Measurements from ENCODE around the gene TRIM31.

TRIM31 gene

DNA sequence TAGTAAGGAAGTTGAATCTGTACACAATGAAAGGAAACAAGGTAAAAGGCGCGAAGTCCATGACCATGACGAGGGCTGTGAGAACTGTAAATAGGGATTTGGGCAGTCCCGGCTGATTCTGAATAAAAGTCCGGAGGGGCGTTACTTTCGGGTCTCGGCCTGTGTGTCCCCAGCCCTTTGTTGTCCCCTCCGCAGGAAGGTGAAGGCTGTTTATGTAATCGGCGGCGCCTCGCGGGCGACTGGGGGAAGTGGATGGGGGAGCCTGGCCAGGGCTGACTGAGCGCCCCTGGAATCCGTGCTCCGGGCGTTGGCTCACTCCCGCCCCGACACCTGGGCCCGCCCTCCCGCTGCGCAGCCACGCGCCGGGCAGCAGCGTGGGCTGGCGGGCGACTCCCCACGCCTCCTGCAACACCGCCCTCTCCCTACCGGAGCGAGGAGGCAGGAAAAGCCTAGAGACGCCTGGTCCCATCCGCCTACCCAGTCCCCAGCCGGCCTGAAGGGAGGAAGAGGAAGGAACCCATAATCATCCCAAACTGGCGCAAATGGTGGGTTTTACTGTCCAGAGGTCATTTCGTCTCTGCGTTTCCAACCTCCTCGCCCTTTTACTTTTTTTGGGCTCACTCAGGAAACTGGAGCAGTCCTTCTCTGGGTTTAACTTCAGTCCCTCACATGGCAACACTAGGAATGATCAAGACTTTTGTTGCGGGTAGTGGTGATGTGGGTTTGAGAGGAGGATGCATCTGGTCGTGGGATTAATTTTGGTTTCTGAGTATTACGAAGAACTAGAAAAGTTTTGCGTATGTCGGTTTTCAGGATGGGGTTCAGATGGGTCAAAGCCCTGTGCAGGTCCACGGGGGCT, 12.1 kb downstream of the TRIM31 start:
- DNase-seq (ENCODE audit: low read depth in 1 of 2, low spot score in 1 of 2), result peak; percentile 75 to 88
- no peak for TF ChIP-seq JUND (IDR thresholded peaks at IDR 0.05; ENCODE audit: low read depth)
- in situ Hi-C loops (cut with HindIII; ENCODE audit: low pct_unique_long_range_greater_than_20kb, low sequenced_read_pairs), result no loop called here

DNA sequence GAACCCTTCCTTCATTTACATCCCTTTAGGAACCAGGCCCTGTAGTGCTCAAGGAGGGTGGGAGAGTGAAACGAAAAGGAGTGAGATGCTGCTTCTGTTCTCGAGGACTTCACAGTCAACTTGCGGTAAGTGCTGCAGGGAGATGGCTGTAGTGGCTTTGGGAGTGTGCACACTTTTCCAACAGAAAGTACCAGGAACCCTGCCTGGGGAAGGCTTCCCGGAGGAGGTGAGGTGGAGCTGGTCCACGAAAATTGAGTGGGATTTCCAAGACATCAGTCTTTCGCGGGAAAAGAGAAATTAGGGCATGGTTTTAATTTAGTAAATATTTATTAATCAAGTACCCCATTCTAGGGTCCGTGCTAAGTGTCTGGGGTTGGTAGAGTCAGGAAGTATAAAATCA, 12.7 kb downstream of the TRIM31 start:
- in situ Hi-C loops (cut with HindIII; ENCODE audit: low pct_unique_long_range_greater_than_20kb, low sequenced_read_pairs), result no loop called here
- DNase-seq (ENCODE audit: low read depth in 1 of 2, low spot score in 1 of 2), result no peak
- no peak for TF ChIP-seq JUND (IDR thresholded peaks at IDR 0.05; ENCODE audit: low read depth)

DNA sequence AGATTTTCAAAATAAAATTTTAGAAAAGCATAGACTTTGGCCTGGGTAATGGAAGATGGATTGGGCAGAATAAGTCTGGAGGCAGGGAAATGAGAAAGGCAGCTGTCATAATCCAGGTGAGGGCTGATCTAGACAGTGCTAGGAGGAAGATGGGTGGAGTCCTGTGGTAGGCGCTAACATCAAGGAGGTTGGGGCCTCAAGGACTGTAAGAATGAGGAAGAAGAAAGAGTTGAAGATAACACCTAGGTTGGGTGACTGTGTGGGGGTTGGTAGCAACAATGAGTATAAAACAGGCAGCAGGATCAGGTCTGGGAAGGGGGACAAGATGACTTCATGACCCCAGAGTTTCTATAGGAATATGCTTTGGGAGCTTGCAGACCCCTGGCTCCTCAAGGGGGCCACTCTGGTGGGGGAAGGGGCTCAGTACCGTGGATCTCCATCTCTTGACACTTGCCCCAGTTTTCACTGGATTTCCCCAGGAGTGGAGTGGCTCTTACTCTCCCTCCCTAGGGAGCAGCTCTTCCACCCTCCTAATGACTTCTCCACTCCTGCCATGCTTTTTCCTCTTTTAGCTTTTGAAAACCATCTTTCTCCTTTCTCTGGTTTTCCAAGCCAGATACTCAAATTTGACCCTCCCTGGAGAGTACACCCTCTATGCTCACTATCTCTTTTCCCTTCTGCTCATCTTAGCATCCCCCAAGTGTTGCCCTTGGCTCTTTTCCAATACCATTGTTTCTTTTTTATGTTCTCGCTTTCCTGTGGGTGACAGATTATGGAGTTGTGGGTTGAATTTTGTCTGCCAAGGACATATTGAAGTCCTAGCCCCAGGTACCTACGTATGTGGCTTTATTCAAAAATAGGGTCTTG, 14.8 kb downstream of the TRIM31 start:
- TF ChIP-seq JUND (IDR thresholded peaks at IDR 0.05; ENCODE audit: low read depth), result no peak
- DNase-seq (ENCODE audit: low read depth in 1 of 2, low spot score in 1 of 2), result no peak
- in situ Hi-C loops (cut with HindIII; ENCODE audit: low pct_unique_long_range_greater_than_20kb, low sequenced_read_pairs), result no loop called here

DNA sequence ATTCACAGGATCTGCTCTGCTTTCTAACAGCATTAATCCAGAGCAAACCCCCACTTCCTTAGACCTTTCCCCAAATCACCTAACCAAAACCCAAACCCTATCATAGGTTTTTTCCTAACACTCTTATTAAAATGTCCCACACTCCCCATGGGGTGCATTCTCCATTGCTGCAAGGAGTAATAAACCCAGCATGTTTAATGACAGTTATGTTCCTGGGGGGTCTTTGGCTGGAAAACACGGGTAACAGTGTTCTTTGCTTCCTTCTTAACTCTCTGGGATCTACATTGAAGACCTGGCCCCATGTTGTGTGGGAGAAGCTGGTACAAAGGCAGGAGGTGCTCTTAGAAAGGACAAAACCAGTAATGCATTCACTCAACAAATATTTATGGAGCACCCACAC, 16.1 kb downstream of the TRIM31 start:
- in situ Hi-C loops (cut with HindIII; ENCODE audit: low pct_unique_long_range_greater_than_20kb, low sequenced_read_pairs), result no loop called here
- DNase-seq (ENCODE audit: low read depth in 1 of 2, low spot score in 1 of 2), result no peak
- TF ChIP-seq JUND (IDR thresholded peaks at IDR 0.05; ENCODE audit: low read depth), result no peak

DNA sequence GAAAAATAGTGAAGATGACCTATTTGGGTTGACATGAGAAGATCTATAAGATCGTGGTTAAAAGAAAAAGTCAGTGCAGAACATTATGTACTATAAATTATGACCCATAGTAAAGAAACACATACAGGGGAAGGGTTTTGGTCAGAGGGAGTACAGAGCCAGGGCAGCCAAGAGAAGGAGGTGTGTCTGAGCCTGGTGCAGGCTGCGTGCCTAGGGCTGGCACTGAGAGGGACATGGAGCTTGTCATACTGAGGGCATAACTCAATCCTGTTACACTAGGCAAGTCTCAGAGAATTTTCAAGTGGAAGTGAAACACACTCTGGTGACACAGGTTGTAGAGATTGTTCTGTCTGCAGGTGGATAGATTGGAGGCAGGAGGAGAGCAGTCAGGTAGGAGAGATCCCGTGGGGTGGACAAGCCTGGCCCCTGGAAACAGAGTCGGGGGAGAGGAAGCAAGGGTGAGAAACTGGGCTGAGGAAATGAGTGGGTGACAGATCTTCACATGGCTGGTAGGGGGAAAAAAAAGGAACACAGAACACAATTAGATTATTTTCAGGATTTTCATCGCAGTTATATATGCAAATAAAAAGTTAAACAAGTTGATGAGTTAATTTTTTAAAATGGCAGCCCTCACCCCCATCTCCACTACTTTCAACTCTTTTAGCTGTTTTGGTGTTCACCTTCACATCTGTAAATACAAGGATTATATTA, 18.8 kb downstream of the TRIM31 start:
- no peak for DNase-seq (ENCODE audit: low read depth in 1 of 2, low spot score in 1 of 2)
- in situ Hi-C loops (cut with HindIII; ENCODE audit: low pct_unique_long_range_greater_than_20kb, low sequenced_read_pairs), result no loop called here
- no peak for TF ChIP-seq JUND (IDR thresholded peaks at IDR 0.05; ENCODE audit: low read depth)

DNA sequence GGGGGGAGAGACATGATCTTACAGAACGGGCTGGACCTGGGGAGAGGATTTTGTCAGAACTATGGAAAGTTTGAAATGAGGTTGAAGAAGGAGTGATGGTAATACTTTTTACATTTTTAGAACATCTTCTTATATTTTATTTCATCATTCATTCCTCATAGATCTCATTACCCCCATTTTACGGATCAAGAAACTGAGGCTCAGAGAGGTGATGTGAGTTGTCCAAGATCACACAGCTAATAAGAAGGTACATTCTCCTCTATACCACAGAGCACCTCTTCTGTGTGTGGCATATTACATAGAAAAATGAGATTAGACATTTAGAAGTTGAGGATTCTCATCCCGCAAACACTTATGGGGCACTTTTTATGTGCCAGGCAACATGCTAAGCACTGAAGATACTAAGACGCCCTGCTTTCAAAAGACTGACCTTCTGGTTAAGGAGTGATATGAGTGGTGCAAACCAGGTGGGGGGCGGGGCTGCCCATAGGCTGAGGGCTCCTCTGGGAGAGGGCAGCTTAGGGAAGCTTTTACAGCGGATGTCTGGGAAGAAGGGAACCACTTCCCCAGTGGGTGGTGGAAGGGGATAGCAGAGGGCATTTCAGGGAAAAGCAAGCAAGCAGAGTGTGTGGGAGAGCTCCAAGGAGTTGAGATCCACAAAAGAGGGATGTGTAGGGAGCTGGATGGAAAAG, 19.9 kb downstream of the TRIM31 start:
- TF ChIP-seq JUND (IDR thresholded peaks at IDR 0.05; ENCODE audit: low read depth), result no peak
- in situ Hi-C loops (cut with HindIII; ENCODE audit: low pct_unique_long_range_greater_than_20kb, low sequenced_read_pairs), result no loop called here
- DNase-seq (ENCODE audit: low read depth in 1 of 2, low spot score in 1 of 2), result no peak

DNA sequence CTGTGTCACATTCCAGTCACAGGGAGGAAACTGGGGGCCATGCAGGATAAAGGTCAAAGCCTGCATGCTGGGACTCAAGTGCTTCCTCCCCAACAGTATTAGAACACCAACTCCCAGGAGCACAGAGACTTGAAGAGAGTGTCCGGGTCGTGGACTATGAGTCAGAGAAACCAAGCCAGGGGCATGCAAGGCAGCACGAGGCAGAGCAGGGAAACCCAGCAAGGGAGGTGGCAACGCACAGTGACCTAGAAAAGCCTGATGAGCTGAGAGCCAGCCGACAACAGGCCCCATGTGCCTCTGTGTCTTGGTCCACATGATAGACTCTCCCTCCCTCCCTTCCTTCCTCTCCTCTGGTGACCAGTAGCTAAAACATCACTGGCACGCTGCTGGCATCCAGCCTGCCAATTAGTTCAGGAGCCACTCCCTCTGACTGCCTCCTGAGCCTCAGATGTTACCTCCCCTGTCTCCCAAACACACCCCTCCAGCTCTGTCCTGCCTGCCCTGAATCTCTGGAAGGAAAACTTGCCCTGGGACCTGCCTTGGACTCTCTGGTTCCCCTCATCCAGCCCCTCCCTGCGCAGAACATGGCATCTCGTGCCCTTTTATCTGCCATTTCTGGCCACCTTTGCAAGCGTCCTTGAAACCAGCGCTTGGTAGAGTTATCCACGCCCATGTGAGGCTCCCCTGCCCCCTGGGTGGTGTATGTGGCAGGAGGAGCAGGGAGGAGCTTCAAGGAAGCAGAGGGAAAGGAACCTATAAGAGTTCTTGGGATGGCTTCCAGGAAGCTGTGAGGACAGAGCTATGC, 21.1 kb downstream of the TRIM31 start:
- DNase-seq (ENCODE audit: low read depth in 1 of 2, low spot score in 1 of 2), result peak in 1 of 2 experiments; percentile 89
- TF ChIP-seq JUND (IDR thresholded peaks at IDR 0.05; ENCODE audit: low read depth), result no peak
- in situ Hi-C loops (cut with HindIII; ENCODE audit: low pct_unique_long_range_greater_than_20kb, low sequenced_read_pairs), result no loop called here

DNA sequence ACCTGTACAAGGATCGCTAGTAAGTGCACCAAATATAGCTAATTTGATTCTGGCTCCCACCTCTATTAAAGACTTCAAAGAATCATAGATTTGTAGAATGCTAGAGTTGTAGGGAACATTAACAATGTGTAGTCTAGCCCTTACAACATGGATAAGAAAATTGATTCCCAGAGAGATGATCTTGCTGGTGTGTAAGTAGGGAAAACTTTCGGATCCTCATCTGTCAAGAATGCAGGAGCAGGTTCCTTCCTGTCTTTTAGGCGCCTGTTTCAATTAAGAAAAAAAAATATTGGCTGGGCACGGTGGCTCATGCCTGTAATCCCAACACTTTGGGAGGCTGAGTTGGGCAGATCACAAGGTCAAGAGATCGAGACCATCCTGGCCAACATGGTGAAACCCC, 25.0 kb downstream of the TRIM31 start:
- DNase-seq (ENCODE audit: low read depth in 1 of 2, low spot score in 1 of 2), result no peak
- in situ Hi-C loops (cut with HindIII; ENCODE audit: low pct_unique_long_range_greater_than_20kb, low sequenced_read_pairs), result no loop called here
- no peak for TF ChIP-seq JUND (IDR thresholded peaks at IDR 0.05; ENCODE audit: low read depth)

DNA sequence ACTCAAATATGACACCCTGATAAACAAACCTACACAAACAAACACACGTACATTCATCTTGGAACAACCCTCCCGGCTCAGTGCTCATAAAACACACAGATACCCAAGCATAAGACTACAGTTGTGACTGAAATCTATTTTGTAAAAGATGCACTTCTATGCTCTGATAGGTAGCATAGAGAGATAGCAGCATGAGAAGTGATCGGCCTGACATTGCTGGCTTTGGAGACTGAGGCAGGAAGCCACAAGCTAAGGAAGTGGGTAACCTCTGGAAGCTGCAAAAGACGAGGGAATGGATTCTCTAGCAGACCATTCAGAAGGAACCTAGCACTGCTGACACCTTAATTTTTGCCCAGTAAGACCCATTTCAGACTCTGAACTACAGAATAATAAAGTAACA, 35.7 kb downstream of the TRIM31 start:
- in situ Hi-C loops (cut with HindIII; ENCODE audit: low pct_unique_long_range_greater_than_20kb, low sequenced_read_pairs), result no loop called here
- no peak for DNase-seq (ENCODE audit: low read depth in 1 of 2, low spot score in 1 of 2)
- no peak for TF ChIP-seq JUND (IDR thresholded peaks at IDR 0.05; ENCODE audit: low read depth)

DNA sequence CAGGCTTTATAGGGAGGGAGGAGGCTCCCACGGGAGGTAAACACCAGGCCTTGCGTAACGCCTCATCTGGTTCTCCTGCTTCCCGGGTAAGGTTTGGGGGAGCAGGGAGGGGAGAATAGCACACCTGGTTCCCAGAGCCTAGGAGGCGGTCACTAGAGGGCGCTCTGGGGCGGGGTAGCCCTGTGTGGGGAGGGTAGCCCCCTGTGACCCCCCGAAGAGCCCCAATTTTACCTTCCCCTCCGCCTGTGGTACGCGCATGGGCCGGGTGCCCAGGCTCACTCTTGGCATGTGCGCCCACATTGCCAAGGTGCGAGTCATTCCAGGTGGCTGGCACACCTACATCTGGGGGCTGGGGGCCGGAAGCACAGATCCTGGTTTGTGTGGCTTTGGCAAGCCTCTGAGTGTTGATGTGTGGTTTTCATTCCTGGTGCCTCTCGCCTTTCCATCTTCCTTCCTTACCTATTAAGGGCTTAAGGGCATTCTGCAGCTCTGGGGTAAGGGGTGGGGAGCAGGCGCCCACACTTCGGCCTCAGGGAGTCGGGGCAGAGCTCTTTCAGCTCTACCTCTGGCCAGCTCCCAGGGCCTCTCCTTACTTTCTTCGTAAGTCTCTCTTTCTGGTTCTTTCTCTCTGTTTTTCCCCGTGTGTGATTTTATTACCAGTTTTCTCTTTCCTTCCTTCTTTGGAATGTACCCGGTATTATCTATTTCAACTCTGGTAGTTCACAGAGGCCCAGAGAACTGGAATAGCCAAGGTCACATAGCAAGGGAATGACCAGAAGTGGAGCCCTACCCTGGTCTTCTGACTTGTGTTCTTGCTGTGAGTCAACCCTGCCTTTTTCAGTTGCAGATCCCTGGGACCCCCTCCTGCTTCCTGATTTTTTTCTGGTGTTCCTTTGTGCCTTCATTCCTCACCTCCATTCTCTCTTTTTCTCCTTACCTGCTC, 36.8 kb downstream of the TRIM31 start:
- DNase-seq (ENCODE audit: low read depth in 1 of 2, low spot score in 1 of 2), result peak; percentile 74 to 90
- in situ Hi-C loops (cut with HindIII; ENCODE audit: low pct_unique_long_range_greater_than_20kb, low sequenced_read_pairs), result no loop called here
- TF ChIP-seq JUND (IDR thresholded peaks at IDR 0.05; ENCODE audit: low read depth), result no peak

All from T47D (cell line).